ENCODE measurements around the gene DDI2.

GRCh38 chr1:15568387-15569073 lies 48.7 kb upstream of the DDI2 start:
- TF ChIP-seq CTCF (IDR thresholded peaks at IDR 0.05) (no peak), POLR2A (IDR thresholded peaks at IDR 0.05) (no peak)

All from heart left ventricle (tissue), 13 donors.